H1 (cell line): Measurements from ENCODE around the gene DPP4. TPM values are rescaled to one million over a fixed set of nuclear protein-coding genes. Genes with fewer than 3 reads are reported as not detected.

Source experiments
- CTCF ChIA-PET: fragments of 300-600 bp; sonication (Branson Sonifier 250); formaldehyde crosslinking; loops from one replicate; lab custom pipeline; 2021; ENCODE audit not compliant: partially characterized antibody; lab: Charles Lee
- POLR2A ChIA-PET: fragments of 300-600 bp; sonication (Branson Sonifier 250); formaldehyde crosslinking; loops from one replicate; lab custom pipeline; 2021; ENCODE audit warnings: inconsistent platforms; ENCODE audit not compliant: partially characterized antibody; lab: Charles Lee
- DNase-seq, 2 experiments: peaks; one replicate each; pipeline versions ENCODE4 v3.0.0 to v3.0.0-alpha.2; 2010 to 2022; ENCODE audit warnings: low spot score in 2 of 2, low read depth in 1 of 2, mixed read lengths in 1 of 2
- FAIRE-seq: peaks from 2 replicates; lab custom pipeline; 2011; peaks lifted over from hg19 to GRCh38; lab: Jason Lieb, UNC
- H2AFZ ChIP-seq: 2 replicates; pipeline ENCODE4 v1.8.1; 2012; ENCODE audit warnings: low read length, inconsistent platforms
- H2AK5ac ChIP-seq: 2 replicates; pipeline ENCODE4 v1.6.1; 2013; ENCODE audit warnings: low read depth, low read length
- H2BK120ac ChIP-seq: replicated peaks from 2 replicates; pipeline ENCODE3; 2013; ENCODE audit warnings: low read depth, low read length, inconsistent platforms
- H2BK12ac ChIP-seq: 2 replicates; pipeline ENCODE4 v1.6.1; 2013; ENCODE audit warnings: low read depth, low read length
- H2BK15ac ChIP-seq: 2 replicates; pipeline ENCODE4 v1.6.1; 2013; ENCODE audit warnings: low read length
- H2BK20ac ChIP-seq: 2 replicates; pipeline ENCODE4 v1.6.1; 2013; ENCODE audit warnings: low read length
- H2BK5ac ChIP-seq: 2 replicates; pipeline ENCODE4 v1.6.1; 2013; ENCODE audit warnings: low read depth, low read length
- H3K14ac ChIP-seq: 2 replicates; pipeline ENCODE4 v1.6.1; 2013; ENCODE audit warnings: inconsistent platforms; ENCODE audit not compliant: insufficient read length
- H3K18ac ChIP-seq: 2 replicates; pipeline ENCODE4 v1.6.1; 2013; ENCODE audit warnings: low read length; ENCODE audit errors: extremely low read depth
- H3K23ac ChIP-seq: 2 replicates; pipeline ENCODE4 v1.6.1; 2013; ENCODE audit warnings: inconsistent platforms; ENCODE audit not compliant: insufficient read length
- H3K23me2 ChIP-seq: 2 replicates; pipeline ENCODE4 v1.6.1; 2013; ENCODE audit warnings: low read depth, low read length
- H3K27ac ChIP-seq: 2 replicates; pipeline ENCODE4 v1.6.1; 2011; ENCODE audit warnings: low read depth, low read length, inconsistent platforms
- H3K27me3 ChIP-seq, 4 experiments: replicated peaks in 1 of 4; 1 replicate in 1 of 4; 2 replicates in 3 of 4; pipeline versions ENCODE4 v1.6.1 to v1.8.1; 2011 to 2013; ENCODE audit warnings: low read length in 3 of 4, mild to moderate bottlenecking in 3 of 4, inconsistent platforms in 2 of 4, mixed read lengths in 2 of 4, moderate library complexity in 1 of 4; ENCODE audit not compliant: control insufficient read depth in 3 of 4, insufficient read depth in 3 of 4; ENCODE audit errors: extremely low read depth in 1 of 4
- H3K36me3 ChIP-seq, 4 experiments: 2 replicates each; pipeline versions ENCODE4 v1.6.1 to v1.8.1; 2011 to 2013; ENCODE audit warnings: mild to moderate bottlenecking in 4 of 4, low read length in 3 of 4, moderate library complexity in 2 of 4, control low read depth in 1 of 4, inconsistent platforms in 1 of 4; ENCODE audit not compliant: insufficient read depth in 4 of 4, control insufficient read depth in 2 of 4
- H3K4ac ChIP-seq: replicated peaks from 2 replicates; pipeline ENCODE3; 2013; ENCODE audit warnings: low read length, low read depth, mixed read lengths, inconsistent platforms; ENCODE audit not compliant: insufficient read length
- H3K4me1 ChIP-seq, 4 experiments: replicated peaks in 1 of 4; 1 replicate in 1 of 4; 2 replicates in 3 of 4; pipeline versions ENCODE4 v1.6.1 to v1.8.1; 2011 to 2013; ENCODE audit warnings: low read length in 3 of 4, inconsistent platforms in 2 of 4, mixed read lengths in 1 of 4; ENCODE audit not compliant: insufficient read depth in 4 of 4, control insufficient read depth in 3 of 4
- H3K4me2 ChIP-seq, 2 experiments: 2 replicates each; pipeline versions ENCODE4 v1.6.1 to v1.8.1; 2011 to 2013; ENCODE audit warnings: low read depth in 2 of 2, low read length in 2 of 2, control low read depth in 1 of 2, inconsistent platforms in 1 of 2, mild to moderate bottlenecking in 1 of 2; ENCODE audit not compliant: insufficient read depth in 1 of 2
- H3K4me3 ChIP-seq, 4 experiments: fragments of 200-600, 300-600 bp in 1 of 4; sonication (generic), shearing (Covaris generic), sonication (Bioruptor Twin) in 1 of 4; 2 replicates each; pipeline versions ENCODE4 v1.5.1 to v1.8.1; 2011 to 2016; ENCODE audit warnings: low read length in 4 of 4, low read depth in 3 of 4, control low read depth in 2 of 4, inconsistent platforms in 2 of 4, mild to moderate bottlenecking in 2 of 4, mixed read lengths in 1 of 4, moderate library complexity in 1 of 4; ENCODE audit not compliant: insufficient read depth in 2 of 4; ENCODE audit errors: extremely low read depth in 1 of 4
- H3K56ac ChIP-seq: replicated peaks from 2 replicates; pipeline ENCODE3; 2013; ENCODE audit warnings: low read depth, mild to moderate bottlenecking, mixed read lengths, low read length, inconsistent platforms; ENCODE audit not compliant: insufficient read length
- H3K79me1 ChIP-seq: 2 replicates; pipeline ENCODE4 v1.6.1; 2013; ENCODE audit warnings: low read depth, low read length, control low read depth
- H3K79me2 ChIP-seq, 2 experiments: 2 replicates each; pipeline versions ENCODE4 v1.6.1 to v1.8.1; 2012 to 2013; ENCODE audit warnings: low read length in 2 of 2, mild to moderate bottlenecking in 2 of 2, inconsistent platforms in 1 of 2; ENCODE audit not compliant: insufficient read depth in 2 of 2, control insufficient read depth in 1 of 2
- H3K9ac ChIP-seq, 4 experiments: replicated peaks in 1 of 4; 1 replicate in 1 of 4; 2 replicates in 3 of 4; pipeline versions ENCODE4 v1.6.1 to v1.8.1; 2011 to 2013; ENCODE audit warnings: low read depth in 3 of 4, low read length in 3 of 4, control low read depth in 2 of 4, mild to moderate bottlenecking in 2 of 4, moderate library complexity in 2 of 4, inconsistent platforms in 1 of 4; ENCODE audit errors: extremely low read depth in 1 of 4
- H3K9me3 ChIP-seq, 2 experiments: 2 replicates each; pipeline versions ENCODE4 v1.6.1 to v1.8.1; 2012 to 2013; ENCODE audit warnings: mild to moderate bottlenecking in 2 of 2, moderate library complexity in 2 of 2, control low read depth in 1 of 2, inconsistent platforms in 1 of 2, low read depth in 1 of 2, low read length in 1 of 2, mixed read lengths in 1 of 2; ENCODE audit not compliant: insufficient read depth in 2 of 2
- H4K20me1 ChIP-seq, 2 experiments: replicated peaks in 1 of 2; 2 replicates each; pipeline versions ENCODE3 to v1.8.1; 2011 to 2013; ENCODE audit warnings: inconsistent platforms in 2 of 2, low read length in 2 of 2, mild to moderate bottlenecking in 1 of 2; ENCODE audit not compliant: insufficient read depth in 2 of 2, control insufficient read depth in 1 of 2
- H4K5ac ChIP-seq: 2 replicates; pipeline ENCODE4 v1.6.1; 2013; ENCODE audit warnings: low read length, low read depth, mixed read lengths, inconsistent platforms; ENCODE audit not compliant: insufficient read length
- H4K8ac ChIP-seq: 2 replicates; pipeline ENCODE4 v1.8.0; 2013; ENCODE audit warnings: mild to moderate bottlenecking, moderate library complexity, low read length, inconsistent platforms; ENCODE audit not compliant: insufficient read depth; ENCODE audit errors: extremely low read depth
- H4K91ac ChIP-seq: replicated peaks from 2 replicates; pipeline ENCODE3; 2013; ENCODE audit warnings: low read length, mixed read lengths, inconsistent platforms; ENCODE audit not compliant: insufficient read length
- ASH2L ChIP-seq: fragments of 200-600, 300-600 bp; sonication (generic); IDR thresholded peaks from one replicate; pipeline ENCODE4 v1.7.1; 2017; ENCODE audit warnings: low read length
- BCL11A ChIP-seq, 2 experiments: IDR thresholded peaks; one replicate each; pipeline ENCODE4 v1.6.1; 2011; ENCODE audit warnings: low read depth in 2 of 2, low read length in 2 of 2, mild to moderate bottlenecking in 2 of 2
- CBX5 ChIP-seq: fragments of 300-800, 300-1000 bp; sonication (generic); IDR thresholded peaks from 2 replicates; pipeline ENCODE4 v1.7.1; 2016; ENCODE audit warnings: antibody characterized with exemption, low read length, low read depth
- CEBPB ChIP-seq: IDR thresholded peaks from 2 replicates; pipeline ENCODE4 v1.6.1; 2012; ENCODE audit warnings: low read depth, low read length
- EP300 ChIP-seq, 2 experiments: IDR thresholded peaks; 1 replicate in 1 of 2; 2 replicates in 1 of 2; pipeline ENCODE4 v1.6.1; 2011 to 2012; ENCODE audit warnings: low read depth in 2 of 2, low read length in 2 of 2, mild to moderate bottlenecking in 2 of 2, borderline replicate concordance in 1 of 2, inconsistent platforms in 1 of 2, moderate library complexity in 1 of 2
- NRF1 ChIP-seq: IDR thresholded peaks from 2 replicates; pipeline ENCODE4 v1.6.1; 2011; ENCODE audit warnings: mild to moderate bottlenecking, low read depth, low read length, improper control_type of control experiment
- RBBP5 ChIP-seq: IDR thresholded peaks from 2 replicates; pipeline ENCODE4 v1.7.1; 2012; ENCODE audit warnings: low read depth, mild to moderate bottlenecking, inconsistent platforms, low read length, moderate library complexity, borderline replicate concordance
- RFX5 ChIP-seq: IDR thresholded peaks from 2 replicates; pipeline ENCODE4 v1.6.1; 2011; ENCODE audit warnings: low read depth, low read length, improper control_type of control experiment, borderline replicate concordance
- SAP30 ChIP-seq: fragments of 300-600 bp; sonication (generic); IDR thresholded peaks from 2 replicates; pipeline ENCODE4 v1.7.1; 2012; ENCODE audit warnings: low read length, moderate library complexity, mild to moderate bottlenecking, inconsistent platforms; ENCODE audit not compliant: insufficient read depth, insufficient replicate concordance
- SP2 ChIP-seq: IDR thresholded peaks from 2 replicates; pipeline ENCODE4 v1.6.1; 2012; ENCODE audit warnings: mild to moderate bottlenecking, low read length, inconsistent platforms
- SP4 ChIP-seq: IDR thresholded peaks from 2 replicates; pipeline ENCODE4 v1.6.1; 2012; ENCODE audit warnings: low read length, inconsistent platforms
- SRF ChIP-seq: IDR thresholded peaks from 2 replicates; pipeline ENCODE4 v1.6.1; 2011; ENCODE audit warnings: mild to moderate bottlenecking, low read depth, low read length, moderate library complexity
- polyA plus RNA-seq, 7 experiments: library from polyadenylated mRNA; depleted of rRNA in 3 of 7; stranded (reverse) in 5 of 7; unstranded in 2 of 7; fragments of >200 nt in 5 of 7; fragments of 200-250 nt in 2 of 7; gene quantifications; 1 replicate in 5 of 7; 2 replicates in 1 of 7; 4 replicates in 1 of 7; pipeline versions ENCODE4 v1.2.1 to v1.2.3, GENCODE V29; 2011 to 2013; ENCODE audit warnings: missing spikeins in 2 of 7, mixed read lengths in 2 of 7
- total RNA-seq: library from RNA; stranded (reverse); fragmentation: NEBNext Ultra II Directional; extraction: Animal tissue kit (Norgen Biotek cat#: 25700); gene quantifications from 2 replicates; pipeline ENCODE4 v1.2.1, GENCODE V29; 2021

DPP4 gene
- total and polyA plus RNA-seq, 2 of the 8 experiments (the other 6 are each of a cell fraction or from before 2014, with no cell fraction given): 1.3 to 3.1 TPM

- ChIA-PET POLR2A (no interaction called here), CTCF (interaction anchor here (0.8 to 1.1 kb wide), 3 partner anchors 31 to 589 kb away, joined by 3 to 4 read pairs (median 3); no protein-coding TSS in a partner anchor)
- H3K56ac ChIP-seq: no peak overlapping the region
- H3K4me2 ChIP-seq: no peak overlapping the region
- FAIRE-seq (no peak), DNase-seq (no peak)
- no peak overlapping the region for H2BK15ac ChIP-seq
- H3K18ac ChIP-seq: no peak overlapping the region
- no peak overlapping the region for H2BK120ac ChIP-seq
- no peak overlapping the region for H4K5ac ChIP-seq
- H2AK5ac ChIP-seq: no peak overlapping the region
- no peak overlapping the region for H4K91ac ChIP-seq
- no peak overlapping the region for H3K27ac ChIP-seq
- no peaks in the 10 kb centered on the region for H3K79me1 ChIP-seq
- no peak overlapping the region for H2BK20ac ChIP-seq
- H3K4me1 ChIP-seq: peaks cover 5 to 13% (median 9%) of the 10 kb centered on the region in 4 experiments; a peak in 5 of 7 replicates
- no peak overlapping the region for H3K4ac ChIP-seq
- no peak overlapping the region for H3K9ac ChIP-seq
- H3K4me3 ChIP-seq: no peak overlapping the region
- no peak overlapping the region for H4K8ac ChIP-seq
- no peak overlapping the region for H3K14ac ChIP-seq
- H3K9me3 ChIP-seq: no peaks in the 10 kb centered on the region
- H2AFZ ChIP-seq: no peak overlapping the region
- H3K23me2 ChIP-seq: no peaks in the 10 kb centered on the region
- H2BK5ac ChIP-seq: no peak overlapping the region
- H3K23ac ChIP-seq: no peak overlapping the region
- no peaks in the 10 kb centered on the region for H3K36me3 ChIP-seq
- no peaks in the 10 kb centered on the region for H4K20me1 ChIP-seq
- no peak overlapping the region for H2BK12ac ChIP-seq
- no peaks in the 10 kb centered on the region for H3K79me2 ChIP-seq
- H3K27me3 ChIP-seq: no peaks in the 10 kb centered on the region
- no peak for TF ChIP-seq NRF1
- TF ChIP-seq CBX5: no peak
- no peak for TF ChIP-seq SAP30
- no peak for TF ChIP-seq BCL11A (IDR thresholded peaks at IDR 0.05; ENCODE audit: low read depth in 2 of 2, low read length in 2 of 2)
- TF ChIP-seq EP300 (IDR thresholded peaks at IDR 0.05; ENCODE audit: borderline replicate concordance in 1 of 2, low read depth in 2 of 2, low read length in 2 of 2): no peak
- TF ChIP-seq SP2: no peak
- no peak for TF ChIP-seq SP4
- TF ChIP-seq ASH2L: no peak
- TF ChIP-seq SRF: no peak
- TF ChIP-seq RFX5: no peak
- TF ChIP-seq CEBPB: no peak
- TF ChIP-seq RBBP5: no peak
These were observed 67.7 kb downstream of the DPP4 start for GRCh38 chr2:162006337-162006736.
